HG03196 (cell line): Measurements from ENCODE around the gene PLEKHA8.

Source experiments
- ATAC-seq: cut with Tn5 transposase; IDR thresholded peaks from one replicate; pipeline ENCODE4 v1.9.1; 2021; ENCODE audit not compliant: unreplicated experiment

The PLEKHA8 gene

GRCh38 chr7:30165590-30165989 is 137.4 kb downstream of the PLEKHA8 start:
- no peak for ATAC-seq

DNA sequence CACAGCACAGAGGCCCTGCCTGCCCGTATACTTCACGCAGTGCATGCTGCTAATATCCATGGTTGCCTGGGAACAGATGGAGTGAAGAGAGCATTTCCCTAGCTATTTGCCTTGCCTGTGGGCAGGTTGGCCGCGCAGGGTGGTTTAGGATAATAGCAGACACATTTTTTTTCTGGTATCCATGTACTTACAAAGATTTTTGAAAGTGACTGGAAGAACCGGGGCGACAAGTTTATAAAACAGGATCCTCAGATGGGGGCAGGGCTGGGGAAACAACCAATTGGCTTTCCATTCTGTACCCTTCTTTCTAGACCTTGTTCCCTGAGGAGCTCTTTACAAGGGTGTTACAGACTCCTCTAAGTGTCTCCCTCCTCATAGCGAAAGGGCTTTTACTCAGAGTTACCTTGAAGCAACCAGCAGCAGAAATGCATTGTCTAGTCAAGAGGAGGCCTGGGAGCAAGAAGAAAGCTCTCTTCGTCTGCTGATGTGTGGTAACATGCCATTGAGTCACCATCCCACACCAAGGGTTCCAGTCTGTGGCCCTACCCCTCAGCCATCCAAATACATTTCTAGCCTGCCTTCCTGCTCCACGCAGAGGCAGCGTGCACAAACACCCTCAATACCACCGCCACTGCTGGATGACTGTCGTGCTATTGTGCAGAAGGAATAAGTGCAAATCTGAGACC is 138.1 kb downstream of the PLEKHA8 start:
- ATAC-seq = no peak

DNA sequence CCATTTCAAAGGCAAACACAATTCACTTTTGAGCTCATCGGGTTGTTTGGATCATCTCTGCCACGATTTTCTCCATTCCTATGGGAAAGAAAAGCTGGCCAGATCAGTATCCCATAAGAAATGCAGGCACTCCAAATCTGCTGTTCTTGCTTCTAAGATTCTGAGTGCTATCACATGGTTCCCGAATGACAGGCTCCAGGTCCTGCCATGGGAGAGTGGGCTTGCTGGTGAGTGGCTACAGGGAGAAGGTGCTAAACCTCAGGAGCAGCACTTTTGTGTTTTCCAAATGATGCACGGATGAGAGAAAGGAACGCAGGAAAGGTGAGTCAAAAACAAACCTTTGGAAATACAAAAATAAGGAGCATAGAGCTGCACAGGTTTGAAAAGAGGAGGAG is 138.6 kb downstream of the PLEKHA8 start:
- ATAC-seq = no peak

DNA sequence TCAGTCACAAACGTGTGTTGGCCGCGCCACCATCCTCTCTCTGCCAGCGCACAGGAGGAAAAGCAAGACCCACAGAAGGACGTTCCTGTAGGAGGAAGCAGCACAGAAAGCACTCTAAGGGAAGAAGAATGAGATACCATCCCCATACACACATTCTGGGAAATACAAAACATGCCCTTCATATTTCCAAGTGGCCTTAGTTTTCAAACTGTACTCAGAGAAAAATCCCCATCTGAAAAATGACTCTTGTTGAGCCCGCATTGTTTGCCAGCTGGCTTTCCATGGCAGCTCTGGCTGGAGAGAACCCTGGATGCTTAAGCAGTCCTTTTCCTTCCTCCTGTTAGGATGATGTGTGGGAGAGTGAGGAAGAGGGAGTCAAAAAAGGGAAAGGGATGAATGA is 139.7 kb downstream of the PLEKHA8 start:
- ATAC-seq = no peak

DNA sequence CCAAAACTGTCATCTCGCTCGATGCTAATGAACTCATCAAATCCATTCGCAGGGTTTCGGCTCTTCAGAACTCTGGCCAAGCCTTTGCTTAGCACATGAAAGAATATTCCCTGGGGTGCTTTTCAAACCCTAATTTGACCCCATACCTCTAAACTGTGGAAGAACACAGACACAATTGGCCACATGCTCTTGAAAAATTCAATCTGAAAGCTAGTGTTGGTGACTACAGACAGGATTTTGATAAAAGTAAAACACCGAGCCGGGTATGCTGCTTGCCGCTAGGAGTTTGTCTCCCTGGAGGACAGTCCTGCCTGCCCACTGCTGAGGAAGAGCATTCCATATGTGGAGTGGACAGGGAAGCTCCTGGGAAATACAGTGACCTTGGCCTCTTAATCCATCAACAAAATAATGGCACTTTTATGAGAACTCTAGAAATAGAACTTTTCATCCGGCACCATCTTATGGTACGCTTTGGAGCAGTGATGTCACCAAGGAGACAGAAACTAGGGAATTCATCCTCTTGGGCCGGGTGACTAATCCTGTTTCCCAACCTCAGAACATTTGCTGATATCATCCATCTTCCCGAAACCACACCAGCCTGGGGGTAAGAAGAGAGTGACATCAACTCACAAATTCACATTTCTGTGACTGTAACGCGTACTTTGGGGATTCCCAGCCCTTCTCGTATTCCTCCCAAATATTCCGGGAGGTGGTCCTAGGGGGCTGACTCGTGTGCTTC is 140.8 kb downstream of the PLEKHA8 start:
- no peak for ATAC-seq

DNA sequence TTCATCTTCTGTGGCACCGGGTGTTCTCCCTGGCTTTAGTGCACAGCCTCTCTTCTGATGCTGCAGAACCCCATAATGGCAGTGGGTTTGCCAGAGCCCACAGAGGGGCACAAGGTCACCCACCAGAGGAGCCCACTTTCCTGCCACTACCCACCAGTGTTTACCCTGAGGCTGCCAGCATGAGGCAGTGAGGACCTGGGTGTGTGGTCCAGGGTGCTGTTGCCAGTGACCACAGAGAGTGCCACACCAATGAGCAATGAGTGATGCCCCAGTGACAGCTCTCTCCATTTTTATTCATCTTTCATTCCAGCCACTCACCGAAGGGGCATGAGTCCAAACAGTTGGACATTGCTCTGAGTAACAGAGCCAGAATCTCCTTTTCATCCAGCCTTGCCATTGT is 141.4 kb downstream of the PLEKHA8 start:
- no peak for ATAC-seq

DNA sequence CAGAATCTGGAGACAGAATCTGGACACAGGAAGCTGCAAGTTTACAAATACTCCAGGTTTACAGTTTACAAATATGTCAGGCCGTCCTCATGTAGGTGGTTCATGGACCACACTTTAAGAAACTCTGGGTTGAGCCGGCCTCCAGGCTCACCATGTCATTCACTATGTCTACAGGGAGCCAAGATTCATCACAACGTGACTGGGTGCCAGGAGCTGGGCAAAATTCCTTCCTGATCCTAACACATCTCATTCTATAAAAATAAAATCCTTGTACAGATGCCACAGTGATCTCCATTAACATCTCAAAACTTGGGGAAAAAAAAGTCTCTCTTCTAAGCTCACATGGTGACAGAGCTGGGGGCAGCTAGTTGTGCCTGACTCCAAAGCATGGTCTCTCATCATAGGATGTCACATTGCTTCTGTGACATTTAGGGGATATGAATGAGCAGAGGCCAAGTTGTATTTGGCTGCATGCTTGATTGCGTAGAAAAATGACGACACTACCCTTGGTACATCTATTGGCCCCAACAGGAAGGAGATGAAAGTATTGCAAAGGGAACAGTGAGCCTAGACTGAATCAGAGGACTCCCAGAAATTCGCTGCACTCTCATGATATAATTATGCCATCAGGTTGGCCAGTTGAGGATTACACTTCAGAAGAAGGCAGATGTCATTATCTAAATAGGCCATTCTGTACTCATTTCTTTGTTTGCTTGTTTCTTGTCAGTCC is 142.4 kb downstream of the PLEKHA8 start:
- ATAC-seq = no peak

DNA sequence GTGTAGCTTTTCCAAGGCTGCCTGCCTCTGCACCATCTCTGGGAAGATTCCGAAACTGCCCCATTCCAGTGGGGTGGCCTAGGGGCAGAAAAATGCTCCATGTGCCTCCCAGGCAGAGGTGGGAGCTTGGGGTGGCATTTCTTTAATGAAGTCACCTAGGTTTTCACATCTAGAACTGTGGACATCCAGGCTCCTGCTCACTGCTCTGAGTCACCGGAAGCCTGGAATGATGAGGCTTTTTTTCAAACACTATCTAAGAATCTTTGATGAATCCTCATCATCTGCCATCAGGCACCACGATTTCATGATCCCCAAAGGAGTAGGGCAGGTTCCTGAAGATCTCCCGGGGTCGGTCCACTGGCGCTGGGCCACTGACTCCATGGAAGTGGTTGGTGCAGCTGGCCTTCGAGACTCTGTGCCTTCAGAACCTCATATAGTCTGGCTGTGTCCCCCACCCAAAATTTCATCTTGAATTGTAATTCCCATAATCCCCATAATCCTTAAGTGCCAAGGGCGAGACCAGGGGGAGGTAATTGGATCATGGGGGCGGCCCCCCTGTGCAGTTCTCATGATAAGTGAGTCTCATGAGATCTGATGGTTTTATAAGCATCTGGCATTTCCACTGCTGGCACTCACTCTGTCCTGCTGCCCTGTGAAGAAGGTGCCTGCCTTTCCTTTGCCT is 143.7 kb downstream of the PLEKHA8 start:
- no peak for ATAC-seq

- ATAC-seq = no peak
Measured at GRCh38 chr7:30172451-30172850, 144.2 kb downstream of the PLEKHA8 start.

DNA sequence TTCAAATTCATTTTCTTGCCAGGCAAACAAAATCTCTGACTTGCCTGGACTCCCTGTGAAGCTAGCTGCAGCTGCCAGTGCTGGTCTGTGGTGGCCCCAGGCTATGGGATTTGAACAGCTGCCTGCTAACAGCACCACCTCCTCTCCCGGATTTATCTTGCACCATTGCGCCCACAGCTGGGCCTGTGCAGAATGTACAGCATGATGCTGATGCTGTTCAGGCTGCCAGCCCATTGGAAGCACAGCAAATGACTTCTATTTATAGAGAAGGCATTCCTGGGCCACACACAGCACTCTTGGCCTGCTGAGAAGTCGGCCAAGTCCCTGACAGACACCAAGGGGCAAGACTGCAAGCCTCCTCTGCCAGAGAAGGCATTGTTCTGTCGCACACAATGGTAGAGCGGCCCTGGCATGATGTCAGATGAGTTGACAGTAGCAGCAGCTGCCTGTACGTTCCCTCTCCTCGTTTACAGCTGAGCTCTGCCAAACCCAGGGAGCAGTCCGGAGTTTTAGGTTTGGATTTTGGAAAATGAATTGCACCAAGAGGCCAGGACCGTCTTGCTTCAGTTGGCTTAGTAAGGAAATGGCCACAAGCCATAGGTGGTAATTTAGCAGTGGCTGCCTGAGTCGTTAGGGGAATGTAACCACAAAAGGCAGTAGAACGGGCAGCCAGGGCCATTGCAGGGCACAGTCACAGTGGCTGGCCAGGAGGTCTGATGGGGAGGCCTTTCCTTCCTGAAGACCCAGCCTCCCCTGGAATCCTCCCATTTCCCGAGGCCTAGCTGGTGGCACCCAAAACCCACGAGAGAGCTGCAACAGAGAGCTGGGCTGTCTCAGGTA is 145.1 kb downstream of the PLEKHA8 start:
- ATAC-seq = no peak

GRCh38 chr7:30175180-30175579 is 147.0 kb downstream of the PLEKHA8 start:
- ATAC-seq = no peak

DNA sequence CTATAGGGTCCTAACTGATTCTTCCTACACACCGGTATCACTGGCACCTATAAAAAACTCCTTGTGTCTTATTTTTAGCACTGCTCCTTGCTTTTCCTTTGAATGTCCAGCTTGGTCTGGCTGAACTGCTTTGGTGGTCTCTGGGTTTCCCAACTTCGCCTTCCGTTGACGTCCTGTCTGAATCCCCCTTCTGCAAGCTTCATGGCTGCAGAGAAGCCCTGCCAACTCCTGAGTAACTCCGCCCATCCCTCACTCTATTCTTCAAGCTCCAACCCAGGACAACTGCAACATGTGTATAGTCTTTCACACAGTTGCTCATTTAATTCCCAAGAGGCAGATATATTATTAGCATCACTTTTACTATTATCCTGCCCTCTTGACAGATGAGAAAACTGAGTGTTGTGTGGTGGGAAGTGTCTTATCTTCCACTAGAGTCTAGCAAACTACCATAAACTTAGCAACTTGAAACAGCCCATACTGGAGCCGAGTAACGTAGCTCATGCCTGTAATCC is 147.5 kb downstream of the PLEKHA8 start:
- no peak for ATAC-seq

DNA sequence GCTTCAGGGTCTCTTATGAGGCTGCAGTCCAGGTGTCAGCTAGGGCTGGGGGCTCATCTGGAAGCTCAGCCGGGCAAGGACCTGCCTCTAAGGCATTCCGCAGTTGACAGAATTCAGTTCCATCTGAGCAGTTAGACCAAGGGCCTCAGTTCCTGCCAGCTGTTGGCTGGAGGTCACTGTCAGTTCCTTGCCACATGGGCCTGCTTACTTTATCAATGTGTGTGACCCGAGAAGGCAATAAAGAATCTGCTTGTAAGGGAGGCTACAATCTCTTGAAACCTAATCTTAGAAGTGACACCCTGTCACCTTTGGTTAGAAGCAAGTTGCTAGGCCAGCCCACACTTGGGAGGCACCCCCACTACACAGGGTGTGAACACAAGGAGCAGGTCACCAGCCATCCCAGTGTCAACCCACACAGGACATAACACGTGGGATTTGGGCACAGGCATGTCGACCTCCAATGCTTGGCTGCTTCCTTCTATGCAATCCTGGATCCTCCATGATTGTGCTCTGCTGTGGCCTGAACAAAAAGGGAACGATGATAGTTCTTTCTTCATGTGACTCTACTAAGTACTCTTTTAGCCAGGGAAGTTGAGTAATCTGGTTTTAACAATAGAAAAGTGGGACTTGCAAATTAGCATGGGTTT is 148.4 kb downstream of the PLEKHA8 start:
- ATAC-seq = no peak

DNA sequence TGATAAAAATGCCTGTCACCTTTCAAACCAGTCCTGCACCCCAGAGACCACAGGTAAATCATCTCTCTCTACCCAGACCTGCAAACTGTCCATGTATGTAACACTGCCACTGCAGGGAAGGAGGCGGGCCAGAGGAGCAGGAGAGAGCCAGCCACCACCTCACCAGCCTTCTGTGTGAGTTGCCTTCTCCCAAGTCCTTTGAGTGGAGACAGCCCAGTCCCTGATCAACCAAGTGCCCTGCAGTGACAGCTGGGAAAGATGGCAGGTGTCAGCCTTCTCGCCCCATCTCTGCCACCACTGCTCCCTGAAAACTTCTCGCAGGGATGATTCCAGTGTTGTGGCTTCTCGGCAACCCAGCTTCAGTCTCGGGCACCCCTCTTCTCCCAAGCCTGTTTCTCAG is 149.0 kb downstream of the PLEKHA8 start:
- ATAC-seq = no peak

DNA sequence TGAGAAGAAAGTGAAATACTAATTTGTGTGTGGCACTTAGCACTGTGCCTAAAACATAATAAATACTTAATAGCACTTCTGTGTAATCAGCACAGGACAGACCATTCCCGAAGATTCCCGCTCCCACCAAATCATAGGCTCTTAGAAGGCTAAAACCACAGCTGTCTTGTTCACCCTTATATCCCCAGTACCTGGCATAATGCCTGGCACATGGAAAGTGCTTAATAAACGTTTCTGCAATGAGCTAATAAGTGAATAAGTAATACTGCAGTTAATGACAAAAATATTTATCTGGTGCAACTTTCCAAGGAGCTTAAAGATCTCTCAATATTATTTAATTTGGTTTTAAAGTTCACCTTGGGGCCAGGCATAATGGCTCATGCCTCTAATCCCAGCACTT is 149.8 kb downstream of the PLEKHA8 start:
- ATAC-seq = no peak

- peak; percentile 74 for ATAC-seq
Measured at GRCh38 chr7:30178748-30179436, 150.7 kb downstream of the PLEKHA8 start.
